Measurements from ENCODE around the gene RPS6KA2. TPM values are rescaled to one million over a fixed set of nuclear protein-coding genes. Genes with fewer than 3 reads are reported as not detected.

Gene RPS6KA2
- total RNA-seq, 1 donor from 2014 or later = 122 TPM

- DNase-seq (ENCODE audit: low read depth in 2 of 2) = no peak
Measured at GRCh38 chr6:166616261-166617238, 10.5 kb downstream of the RPS6KA2 start.

DNA sequence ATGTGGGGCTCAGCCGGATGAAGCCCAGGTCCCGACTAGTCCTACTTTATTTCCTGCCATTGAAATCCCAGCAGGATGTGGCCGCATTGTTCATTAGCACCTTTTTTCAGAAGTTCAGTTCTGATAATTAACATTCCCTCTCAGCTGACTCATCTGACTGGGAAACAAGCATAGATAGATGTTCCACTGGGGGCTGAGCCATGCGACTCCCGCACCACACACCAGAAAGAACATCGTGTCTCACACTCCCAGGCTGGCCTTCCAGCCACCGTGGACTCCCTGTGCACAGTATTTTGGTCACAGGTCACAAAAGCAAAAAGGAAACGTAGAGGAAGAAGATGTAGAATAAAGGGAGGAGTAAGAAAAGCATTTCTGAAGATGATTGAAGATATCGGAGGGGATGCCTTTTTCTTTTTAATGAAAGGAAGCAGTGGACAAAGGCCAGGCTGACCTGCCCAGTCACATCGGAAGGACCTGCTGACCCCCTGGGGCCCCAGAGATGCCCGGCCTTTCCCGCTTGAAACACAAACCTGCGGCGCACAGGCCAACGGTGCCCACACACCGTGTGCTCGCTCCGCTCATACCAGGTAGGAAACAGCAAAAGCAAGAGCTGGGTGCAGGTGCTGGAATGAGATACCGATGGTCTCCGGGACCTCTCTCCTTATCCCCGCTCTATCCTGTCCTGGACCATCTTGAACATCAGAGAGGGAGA, 11.8 kb downstream of the RPS6KA2 start:
- peak; percentile 90 for DNase-seq (ENCODE audit: low read depth in 2 of 2)

DNA sequence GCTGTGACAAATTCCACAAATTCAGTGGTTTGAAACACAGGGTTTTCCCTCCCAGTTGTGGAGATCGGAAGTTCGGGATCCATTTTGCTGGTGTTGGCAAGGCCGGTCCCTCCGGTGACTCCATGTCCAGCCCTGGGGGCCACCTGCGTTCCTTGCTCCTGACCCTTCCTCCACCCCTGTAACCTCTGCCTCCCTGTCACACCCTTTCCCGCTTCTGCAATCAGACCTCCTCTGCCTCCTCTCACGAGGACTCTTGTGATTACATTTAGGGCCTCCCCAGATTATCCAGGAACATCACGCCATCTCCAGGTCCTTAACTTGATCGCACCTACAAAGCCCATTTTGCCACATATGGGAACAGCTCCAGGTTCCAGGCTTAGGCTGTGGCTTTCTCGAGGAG, 12.5 kb downstream of the RPS6KA2 start:
- DNase-seq (ENCODE audit: low read depth in 2 of 2) = no peak

- DNase-seq (ENCODE audit: low read depth in 2 of 2) = no peak
Measured at GRCh38 chr6:166614171-166614583, 12.9 kb downstream of the RPS6KA2 start.

DNA sequence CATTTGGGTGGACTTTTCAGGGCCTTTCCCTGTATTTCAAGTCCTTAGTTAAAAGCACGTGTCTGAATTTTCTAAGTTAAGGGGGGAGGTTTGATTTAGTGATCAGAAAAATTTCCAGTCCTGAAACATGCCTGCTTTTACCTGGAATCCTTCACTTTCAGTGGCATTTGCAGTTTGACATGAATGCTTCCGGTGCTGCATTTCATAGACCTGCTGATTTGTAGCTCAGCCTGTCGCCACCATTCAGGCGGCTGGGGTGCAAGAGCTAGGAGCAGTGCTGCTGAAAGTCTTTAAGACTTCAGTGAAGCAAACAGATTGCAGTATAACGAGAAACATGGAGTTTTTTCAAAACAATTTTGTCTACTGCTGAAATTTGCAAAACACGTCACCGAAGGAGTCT, 14.0 kb downstream of the RPS6KA2 start:
- no peak for DNase-seq (ENCODE audit: low read depth in 2 of 2)

DNA sequence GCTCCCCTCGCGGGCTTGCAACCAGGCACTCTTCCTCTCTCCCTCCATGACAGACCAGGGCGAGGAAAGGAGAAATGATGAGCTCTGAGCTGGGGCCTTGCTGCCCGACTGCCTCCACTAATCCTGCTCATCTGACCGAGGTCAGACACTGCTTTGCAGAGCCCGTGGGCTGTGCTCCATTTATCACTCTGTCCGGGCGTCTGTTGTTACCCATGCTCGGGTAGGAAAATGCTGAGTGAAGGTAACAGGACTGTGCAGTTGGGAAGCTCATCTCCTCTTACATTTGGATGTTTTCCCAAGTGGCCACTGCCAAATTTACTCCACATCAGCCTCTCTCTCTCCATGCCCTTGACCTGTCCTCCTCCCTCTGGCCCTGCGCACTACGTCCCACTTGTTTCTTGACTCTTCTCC, 14.6 kb downstream of the RPS6KA2 start:
- DNase-seq (ENCODE audit: low read depth in 2 of 2) = no peak

DNA sequence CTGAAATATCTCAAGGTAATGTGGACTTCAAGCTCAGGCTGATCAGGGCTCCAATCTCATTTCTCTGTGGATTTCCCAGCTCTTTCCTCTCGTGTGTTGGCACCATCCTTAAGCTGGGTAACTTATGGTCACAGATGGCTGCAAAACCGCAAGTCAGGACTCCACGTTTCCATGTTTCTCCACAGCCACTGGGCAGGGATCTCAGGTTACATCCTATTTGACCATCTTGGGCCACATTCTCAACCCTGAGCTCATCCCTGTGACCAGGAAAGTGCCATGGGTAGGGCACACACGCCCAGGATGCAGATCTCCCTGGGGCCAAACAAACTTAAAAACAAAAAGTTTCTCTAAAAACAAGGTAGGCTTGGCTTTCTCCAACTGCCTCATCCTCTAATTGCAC, 15.4 kb downstream of the RPS6KA2 start:
- no peak for DNase-seq (ENCODE audit: low read depth in 2 of 2)

GRCh38 chr6:166610069-166610468, 17.0 kb downstream of the RPS6KA2 start:
- DNase-seq (ENCODE audit: low read depth in 2 of 2) = no peak

DNA sequence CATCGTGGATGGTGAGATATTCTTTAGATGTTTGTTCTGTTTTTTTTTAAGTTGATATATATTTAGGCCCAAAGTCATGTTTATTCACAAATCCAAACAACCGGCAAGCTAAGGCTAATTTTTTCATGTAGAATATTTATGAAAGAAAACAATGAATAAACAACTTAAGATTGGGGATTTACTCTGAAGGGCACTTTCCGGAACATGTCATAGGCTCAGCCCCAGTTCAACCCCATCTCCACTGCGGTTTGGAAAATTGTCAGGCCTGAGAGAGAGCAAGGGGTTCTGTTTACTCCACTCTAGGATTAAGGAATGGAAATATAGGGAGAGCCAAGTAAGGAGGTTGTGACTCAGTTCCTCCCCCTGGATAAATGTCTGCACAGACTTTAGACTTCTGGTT, 18.3 kb downstream of the RPS6KA2 start:
- no peak for DNase-seq (ENCODE audit: low read depth in 2 of 2)

- no peak for DNase-seq (ENCODE audit: low read depth in 2 of 2)
Measured at GRCh38 chr6:166605752-166606151, 21.3 kb downstream of the RPS6KA2 start.

- no peak for DNase-seq (ENCODE audit: low read depth in 2 of 2)
Measured at GRCh38 chr6:166604911-166605310, 22.1 kb downstream of the RPS6KA2 start.

DNA sequence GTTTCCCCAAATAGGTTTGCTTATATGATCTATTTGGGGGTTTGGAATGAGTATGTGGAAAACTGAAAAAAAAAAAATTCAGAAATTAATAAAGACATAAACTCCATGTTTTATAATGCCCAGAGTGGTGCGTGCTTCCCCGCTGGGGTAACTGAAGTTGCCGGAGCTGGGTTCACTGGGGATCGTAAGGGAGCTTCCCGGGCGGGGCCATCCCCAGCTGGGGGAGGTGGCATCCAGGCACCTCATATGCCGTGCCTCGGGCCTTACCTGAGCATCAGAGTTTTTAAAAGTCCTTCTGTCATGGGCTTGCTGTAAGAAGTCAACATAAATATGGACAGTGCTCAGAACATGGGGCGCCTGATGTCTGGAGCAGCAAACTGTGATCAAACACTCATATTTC, 22.7 kb downstream of the RPS6KA2 start:
- DNase-seq (ENCODE audit: low read depth in 2 of 2) = no peak

DNA sequence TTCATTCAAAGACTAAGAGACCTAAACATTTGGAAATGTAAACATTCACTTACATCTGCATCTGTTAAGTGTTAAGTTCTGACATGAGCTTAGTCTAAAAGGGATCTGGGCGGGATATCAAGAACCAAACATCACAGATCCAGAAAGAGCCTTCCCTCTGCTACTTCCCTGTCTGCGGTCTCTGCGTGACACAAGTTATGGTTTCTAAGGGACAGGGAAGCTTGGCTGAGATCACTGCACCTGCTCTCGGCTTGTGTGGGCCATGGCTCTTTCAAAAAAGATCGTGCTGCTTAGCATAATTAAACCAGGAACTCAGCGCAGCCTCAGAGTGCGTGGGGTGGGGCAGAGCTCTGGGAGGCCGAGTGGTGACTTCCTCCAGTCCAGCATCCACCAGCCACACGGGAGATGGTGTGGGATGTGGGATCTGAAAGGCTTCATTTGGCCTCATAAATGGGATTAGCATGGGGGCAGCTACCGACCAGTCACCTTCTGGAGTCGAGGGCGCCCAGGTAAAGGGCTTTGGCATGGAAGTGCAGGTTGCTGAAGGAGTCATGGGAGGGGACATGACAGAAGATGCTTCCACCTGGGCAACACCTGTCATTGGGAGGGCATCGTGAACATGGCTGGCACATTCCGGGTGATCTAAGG, 23.9 kb downstream of the RPS6KA2 start:
- DNase-seq (ENCODE audit: low read depth in 2 of 2) = no peak

- DNase-seq (ENCODE audit: low read depth in 2 of 2) = no peak
Measured at GRCh38 chr6:166601956-166602355, 25.1 kb downstream of the RPS6KA2 start.

DNA sequence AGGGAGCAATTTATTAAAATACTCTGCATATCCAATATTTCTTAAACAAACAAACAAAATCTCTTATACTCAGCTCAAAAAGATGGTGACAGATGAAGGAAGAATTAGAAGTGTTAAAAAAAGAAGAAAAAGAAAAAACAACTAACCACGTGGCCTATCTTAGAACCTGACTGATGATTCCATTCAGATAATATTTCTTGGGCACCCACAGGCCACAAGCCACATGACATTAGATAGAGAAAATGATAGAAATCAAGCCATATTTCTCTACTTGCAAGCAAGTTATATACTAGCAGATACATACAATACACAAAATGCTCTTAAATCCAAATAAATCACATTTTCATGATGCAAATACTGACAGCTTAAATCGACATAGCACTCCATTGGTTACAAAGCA, 26.1 kb downstream of the RPS6KA2 start:
- no peak for DNase-seq (ENCODE audit: low read depth in 2 of 2)

- peak in 1 of 2 donors; percentile 60 for DNase-seq (ENCODE audit: low read depth in 2 of 2)
Measured at GRCh38 chr6:166599205-166599604, 27.8 kb downstream of the RPS6KA2 start.

GRCh38 chr6:166598441-166599138, 28.5 kb downstream of the RPS6KA2 start:
- peak; percentile 96 to 99 for DNase-seq (ENCODE audit: low read depth in 2 of 2)

DNA sequence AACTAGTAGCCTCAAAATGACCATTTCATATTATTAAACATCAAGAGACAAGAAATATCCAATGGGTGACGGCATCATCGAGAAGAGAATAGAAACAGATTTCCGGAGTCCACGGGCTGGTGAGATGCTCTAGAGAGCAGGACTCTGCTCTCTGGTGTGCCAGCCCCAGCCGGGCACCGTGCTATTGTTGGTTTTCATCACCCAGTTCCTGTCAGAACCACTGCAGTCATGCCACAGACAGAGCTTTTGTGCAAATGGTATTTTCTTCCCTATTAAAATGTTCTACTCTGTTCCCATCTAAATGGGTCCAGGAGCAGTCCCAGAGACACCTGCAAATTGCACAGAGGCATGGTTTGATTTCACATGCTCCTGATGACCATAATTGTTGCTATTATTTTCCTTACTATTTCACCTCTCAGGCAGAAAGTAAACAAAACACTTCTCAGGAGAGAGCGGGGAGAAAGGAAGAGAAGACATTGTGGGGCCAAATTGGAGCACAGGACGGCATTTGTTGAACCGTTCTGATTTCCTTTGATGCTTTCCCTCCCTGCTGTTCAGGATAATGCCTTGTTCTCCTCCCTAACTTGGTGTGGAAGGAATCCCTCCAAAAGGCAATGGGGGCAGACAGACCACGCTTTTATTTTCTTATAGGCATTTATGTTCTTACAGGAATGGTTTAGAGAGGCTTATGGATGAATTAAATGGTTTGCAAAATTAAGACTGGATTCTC, 29.2 kb downstream of the RPS6KA2 start:
- peak in 1 of 2 donors; percentile 56 for DNase-seq (ENCODE audit: low read depth in 2 of 2)

DNA sequence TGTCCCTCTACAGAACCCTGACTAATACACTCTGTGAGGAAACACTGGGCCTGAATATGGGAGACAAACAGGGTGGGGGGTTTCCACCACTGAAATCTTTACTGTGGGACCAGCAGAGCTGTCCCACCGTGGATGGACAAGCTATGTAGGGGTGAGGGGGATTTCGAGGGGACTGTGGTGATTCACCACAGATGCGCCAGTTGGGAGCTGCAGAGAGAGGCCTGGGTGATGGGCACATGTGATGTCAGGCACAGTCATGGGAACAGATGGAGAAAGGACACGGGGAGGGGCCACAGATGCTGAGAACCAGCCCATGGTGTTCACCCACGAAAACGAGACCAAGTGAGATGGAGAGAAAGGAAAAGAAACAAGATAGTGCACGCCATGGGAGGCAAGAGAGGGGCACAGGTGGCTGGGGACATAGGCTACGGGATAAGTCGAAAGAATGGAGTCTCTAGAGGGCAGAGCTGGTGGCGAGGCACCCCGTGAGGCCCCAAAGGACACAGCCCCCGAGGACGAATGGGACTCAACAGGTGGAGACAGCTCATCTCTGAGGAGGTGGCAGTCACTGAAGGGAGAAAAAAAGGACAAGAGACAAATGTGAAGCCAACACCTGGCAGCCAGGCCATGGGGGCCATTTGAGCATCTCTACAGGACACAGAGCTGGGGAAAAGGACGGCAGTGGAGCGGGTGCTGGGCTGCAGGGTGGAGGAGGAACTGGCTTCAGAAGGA, 30.1 kb downstream of the RPS6KA2 start:
- peak in 1 of 2 donors; percentile 42 for DNase-seq (ENCODE audit: low read depth in 2 of 2)

- DNase-seq (ENCODE audit: low read depth in 2 of 2) = no peak
Measured at GRCh38 chr6:166595949-166596348, 31.1 kb downstream of the RPS6KA2 start.
